CD4-positive, alpha-beta T cell (primary cell): ENCODE data around the gene ARMC8. TPM values are rescaled to one million over a fixed set of nuclear protein-coding genes. Genes with fewer than 3 reads are reported as not detected.

ENCODE experiments used
- ATAC-seq: fragments of 200-7000 bp; cut with Tn5 transposase; one replicate; pipeline ENCODE4 v1.10.0; 2022; ENCODE audit warnings: mild to moderate bottlenecking; ENCODE audit not compliant: poor library complexity
- CTCF ChIA-PET: fragments of 350-600 bp; sonication (Branson Sonifier 250); formaldehyde crosslinking; loops from one replicate; lab custom pipeline; 2021; ENCODE audit warnings: antibody characterized with exemption, inconsistent platforms; lab: Charles Lee
- POLR2A ChIA-PET: fragments of 350-600 bp; sonication (Branson Sonifier 250); formaldehyde crosslinking; loops from one replicate; lab custom pipeline; 2021; ENCODE audit warnings: antibody characterized with exemption, inconsistent platforms; lab: Charles Lee
- DNase-seq, 14 experiments: peaks; one replicate each; pipeline ENCODE4 v3.0.0-alpha.2; 2013 to 2020; ENCODE audit warnings: mixed read lengths in 2 of 14
- H3K27ac ChIP-seq, 2 donors: one replicate each; pipeline versions ENCODE4 v1.5.1 to v1.7.0; 2013; ENCODE audit warnings: low read length in 2 of 2, low read depth in 1 of 2, mild to moderate bottlenecking in 1 of 2
- H3K27me3 ChIP-seq, 2 experiments: 1 replicate in 1 of 2; 2 replicates in 1 of 2; pipeline versions ENCODE4 v1.6.1 to v1.7.0; 2013; ENCODE audit warnings: low read length in 2 of 2, control low read depth in 1 of 2, mild to moderate bottlenecking in 1 of 2, moderate library complexity in 1 of 2; ENCODE audit not compliant: insufficient read depth in 2 of 2, control insufficient read depth in 1 of 2
- H3K36me3 ChIP-seq: one replicate; pipeline ENCODE4 v1.6.1; 2013; ENCODE audit warnings: low read length, control low read depth; ENCODE audit not compliant: insufficient read depth
- H3K4me1 ChIP-seq: one replicate; pipeline ENCODE4 v1.6.1; 2013; ENCODE audit warnings: low read length, control low read depth; ENCODE audit not compliant: insufficient read depth
- H3K4me3 ChIP-seq: one replicate; pipeline ENCODE4 v1.5.1; 2013; ENCODE audit warnings: mild to moderate bottlenecking, low read length, moderate library complexity
- H3K9me3 ChIP-seq, 2 experiments: 1 replicate in 1 of 2; 2 replicates in 1 of 2; pipeline versions ENCODE4 v1.6.1 to v1.7.0; 2013; ENCODE audit warnings: low read length in 2 of 2, mild to moderate bottlenecking in 2 of 2, control low read depth in 1 of 2, moderate library complexity in 1 of 2; ENCODE audit not compliant: control insufficient read depth in 1 of 2, insufficient read depth in 1 of 2
- H3K27ac Mint-ChIP-seq: one replicate; pipeline ENCODE4 v1.8.0; 2020; ENCODE audit warnings: mixed read lengths
- H3K27me3 Mint-ChIP-seq: one replicate; pipeline ENCODE4 v1.8.0; 2021; ENCODE audit warnings: mixed read lengths
- H3K36me3 Mint-ChIP-seq: one replicate; pipeline ENCODE4 v1.8.0; 2021; ENCODE audit warnings: low read depth, mixed read lengths
- H3K4me1 Mint-ChIP-seq: one replicate; pipeline ENCODE4 v1.8.0; 2021; ENCODE audit warnings: low read depth, mixed read lengths
- H3K4me3 Mint-ChIP-seq: one replicate; pipeline ENCODE4 v1.8.0; 2020; ENCODE audit warnings: mild to moderate bottlenecking, mixed read lengths
- H3K9me3 Mint-ChIP-seq: one replicate; pipeline ENCODE4 v1.8.0; 2020; ENCODE audit warnings: mixed read lengths
- intact Hi-C, 2 experiments: fragments of 100-400 bp; cut with DNase I in 1 of 2; cut with micrococcal nuclease in 1 of 2; formaldehyde crosslinking; loops; one replicate each; pipeline versions ENCODE4 v1.15.1 to v1.9.0; 2023 to 2025; cut with DNase I, micrococcal nuclease
- total RNA-seq, 174 experiments: library from RNA in 2 of 174; stranded (reverse) in 2 of 174; gene quantifications; one replicate each; pipeline ENCODE4 v1.2.3 and lab custom pipeline; 2021 to 2026
- TF ChIP-seq, protein P1 (sequence below): fragments of 200-600 bp; IDR thresholded peaks from one replicate; pipeline ENCODE4 v1.8.0; 2022; ENCODE audit warnings: antibody characterized with exemption, mild to moderate bottlenecking

Gene ARMC8
- total RNA-seq, 2 experiments from 2014 or later, result 62.8 to 62.9 TPM

DNA sequence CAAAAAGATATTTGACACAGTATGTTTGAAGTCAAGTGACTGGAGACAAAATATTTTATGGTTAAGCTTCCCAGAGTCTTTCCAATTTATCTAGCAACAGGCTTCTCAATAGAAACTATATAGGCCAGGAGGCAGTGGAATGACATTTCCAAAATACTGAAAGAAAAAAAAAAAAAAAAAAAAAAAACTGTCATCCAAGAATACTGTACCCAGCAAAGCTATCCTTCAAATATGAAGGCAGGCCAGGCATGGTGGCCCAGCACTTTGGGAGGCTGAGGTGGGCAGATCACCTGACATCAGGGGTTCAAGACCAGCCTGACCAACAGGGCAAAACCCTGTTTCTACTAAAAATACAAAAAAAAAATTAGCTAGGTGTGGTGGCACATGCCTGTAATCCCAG is 121.7 kb downstream of the ARMC8 start:
- no peaks in the 10 kb centered on the region for H3K4me1 ChIP-seq
- intact Hi-C loops, result no loop called here
- Mint-ChIP-seq H3K9me3 (peaks cover 24% of the 10 kb centered on the region), H3K36me3 (peaks cover 19% of the 10 kb centered on the region), H3K4me3 (no peak overlapping the region), H3K4me1 (no peaks in the 10 kb centered on the region), H3K27me3 (no peaks in the 10 kb centered on the region), H3K27ac (no peak overlapping the region)
- H3K27me3 ChIP-seq, result no peaks in the 10 kb centered on the region
- H3K27ac ChIP-seq, result no peak overlapping the region
- CTCF ChIA-PET, result interaction anchor here (0.7 kb wide), 1 partner anchor 30 kb away, joined by 4 read pairs; no protein-coding TSS in a partner anchor
- H3K9me3 ChIP-seq, result peaks cover 19 to 33% of the 10 kb centered on the region in 2 experiments
- POLR2A ChIA-PET, result no interaction called here
- ATAC-seq (no peak), DNase-seq (no peak)
- H3K36me3 ChIP-seq, result no peaks in the 10 kb centered on the region
- no peak overlapping the region for H3K4me3 ChIP-seq
- TF ChIP-seq, protein P1, sequence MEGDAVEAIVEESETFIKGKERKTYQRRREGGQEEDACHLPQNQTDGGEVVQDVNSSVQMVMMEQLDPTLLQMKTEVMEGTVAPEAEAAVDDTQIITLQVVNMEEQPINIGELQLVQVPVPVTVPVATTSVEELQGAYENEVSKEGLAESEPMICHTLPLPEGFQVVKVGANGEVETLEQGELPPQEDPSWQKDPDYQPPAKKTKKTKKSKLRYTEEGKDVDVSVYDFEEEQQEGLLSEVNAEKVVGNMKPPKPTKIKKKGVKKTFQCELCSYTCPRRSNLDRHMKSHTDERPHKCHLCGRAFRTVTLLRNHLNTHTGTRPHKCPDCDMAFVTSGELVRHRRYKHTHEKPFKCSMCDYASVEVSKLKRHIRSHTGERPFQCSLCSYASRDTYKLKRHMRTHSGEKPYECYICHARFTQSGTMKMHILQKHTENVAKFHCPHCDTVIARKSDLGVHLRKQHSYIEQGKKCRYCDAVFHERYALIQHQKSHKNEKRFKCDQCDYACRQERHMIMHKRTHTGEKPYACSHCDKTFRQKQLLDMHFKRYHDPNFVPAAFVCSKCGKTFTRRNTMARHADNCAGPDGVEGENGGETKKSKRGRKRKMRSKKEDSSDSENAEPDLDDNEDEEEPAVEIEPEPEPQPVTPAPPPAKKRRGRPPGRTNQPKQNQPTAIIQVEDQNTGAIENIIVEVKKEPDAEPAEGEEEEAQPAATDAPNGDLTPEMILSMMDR, result no peak

GRCh38 chr3:138310494-138310893 is 123.4 kb downstream of the ARMC8 start:
- ChIA-PET POLR2A (no interaction called here), CTCF (no interaction called here)
- H3K27ac ChIP-seq, result no peak overlapping the region
- DNase-seq, result no peak
- peaks cover 19 to 33% of the 10 kb centered on the region in 2 experiments for H3K9me3 ChIP-seq
- H3K4me3 Mint-ChIP-seq, result no peak overlapping the region
- H3K4me3 ChIP-seq, result no peak overlapping the region
- no peaks in the 10 kb centered on the region for H3K4me1 Mint-ChIP-seq
- no peak for ATAC-seq
- H3K9me3 Mint-ChIP-seq, result peaks cover 24% of the 10 kb centered on the region
- no peaks in the 10 kb centered on the region for H3K4me1 ChIP-seq
- intact Hi-C loops, result no loop called here
- no peaks in the 10 kb centered on the region for H3K27me3 Mint-ChIP-seq
- no peak overlapping the region for H3K27ac Mint-ChIP-seq
- H3K27me3 ChIP-seq, result no peaks in the 10 kb centered on the region
- TF ChIP-seq, protein P1, result no peak
- peaks cover 19% of the 10 kb centered on the region for H3K36me3 Mint-ChIP-seq
- no peaks in the 10 kb centered on the region for H3K36me3 ChIP-seq

DNA sequence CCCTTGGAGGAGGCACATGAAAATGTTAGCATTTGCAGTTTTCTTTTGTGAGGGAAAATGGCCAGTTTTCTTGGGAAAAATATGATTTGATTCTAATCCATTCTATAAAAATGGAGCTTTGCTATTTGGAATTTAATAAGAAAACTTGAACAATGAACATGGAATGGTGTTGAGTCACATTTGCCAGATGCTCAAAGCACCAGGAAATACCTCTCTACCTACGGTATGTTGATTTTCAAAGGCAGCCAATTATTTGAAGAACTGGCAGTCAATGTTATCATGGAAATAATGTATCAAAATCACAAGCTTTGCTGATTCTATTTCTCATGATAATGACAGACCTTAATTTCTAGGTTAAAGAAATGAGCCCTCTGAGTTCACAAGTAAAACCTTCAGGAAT is 127.7 kb downstream of the ARMC8 start:
- H3K4me1 Mint-ChIP-seq, result no peaks in the 10 kb centered on the region
- peaks cover 16% of the 10 kb centered on the region for H3K9me3 Mint-ChIP-seq
- Histone ChIP-seq H3K9me3 (peaks cover 2 to 10% of the 10 kb centered on the region in 2 experiments), H3K36me3 (no peaks in the 10 kb centered on the region), H3K27me3 (no peaks in the 10 kb centered on the region), H3K27ac (no peak overlapping the region), H3K4me1 (no peaks in the 10 kb centered on the region), H3K4me3 (no peak overlapping the region)
- ATAC-seq, result no peak
- H3K4me3 Mint-ChIP-seq, result no peak overlapping the region
- peaks cover 6% of the 10 kb centered on the region for H3K36me3 Mint-ChIP-seq
- DNase-seq, result no peak
- H3K27ac Mint-ChIP-seq, result no peak overlapping the region
- POLR2A ChIA-PET, result no interaction called here
- TF ChIP-seq, protein P1, result no peak
- H3K27me3 Mint-ChIP-seq, result no peaks in the 10 kb centered on the region
- intact Hi-C loops, result no loop called here
- CTCF ChIA-PET, result no interaction called here
